HepG2 (cell line): ENCODE results near the gene ZNF771. TPM values are rescaled to one million over a fixed set of nuclear protein-coding genes. Genes with fewer than 3 reads are reported as not detected.

Experiments
- AGO2 ChIP-seq: fragments of 200-400 bp; formaldehyde crosslinking; optimal IDR thresholded peaks from 2 replicates; pipeline ENCODE3; 2017; ENCODE audit warnings: mild to moderate bottlenecking, low read depth, low read length, moderate library complexity
- CTCF ChIP-seq: sonication (generic); formaldehyde crosslinking; IDR thresholded peaks from 2 replicates; pipeline ENCODE4 v1.5.0; 2020; ENCODE audit warnings: mild to moderate bottlenecking, missing genetic modification reagents, moderate library complexity
- HMGXB3 ChIP-seq: sonication (generic); formaldehyde crosslinking; IDR thresholded peaks from 2 replicates; pipeline ENCODE4 v1.4.0; 2020; ENCODE audit warnings: missing genetic modification reagents, borderline replicate concordance
- MAFF ChIP-seq: IDR thresholded peaks from 2 replicates; pipeline ENCODE4 v1.6.1; 2011; ENCODE audit warnings: low read depth, low read length, improper control_type of control experiment
- U2AF2 ChIP-seq: fragments of 200-400 bp; formaldehyde crosslinking; IDR thresholded peaks from 2 replicates; pipeline ENCODE4 v1.6.1; 2017; ENCODE audit warnings: low read depth, mild to moderate bottlenecking, low read length
- ZBTB21 ChIP-seq: sonication (generic); formaldehyde crosslinking; IDR thresholded peaks from 2 replicates; pipeline ENCODE4 v1.4.0; 2020; ENCODE audit warnings: missing genetic modification reagents
- ZMYM2 ChIP-seq: sonication (generic); formaldehyde crosslinking; IDR thresholded peaks from 2 replicates; pipeline ENCODE4 v1.8.0; 2022; ENCODE audit warnings: mild to moderate bottlenecking, missing genetic modification reagents
- ZNF17 ChIP-seq: sonication (generic); formaldehyde crosslinking; IDR thresholded peaks from 2 replicates; pipeline ENCODE4 v1.5.0; 2020; ENCODE audit warnings: mild to moderate bottlenecking, missing genetic modification reagents
- ZNF264 ChIP-seq: sonication (generic); formaldehyde crosslinking; IDR thresholded peaks from 2 replicates; pipeline ENCODE4 v1.4.0; 2020; ENCODE audit warnings: missing genetic modification reagents
- ZNF318 ChIP-seq: sonication (generic); formaldehyde crosslinking; IDR thresholded peaks from 2 replicates; pipeline ENCODE4 v1.4.0; 2020; ENCODE audit warnings: mild to moderate bottlenecking, missing genetic modification reagents
- ZNF326 ChIP-seq: sonication (generic); formaldehyde crosslinking; IDR thresholded peaks from 2 replicates; pipeline ENCODE4 v1.4.0; 2020; ENCODE audit warnings: missing genetic modification reagents, borderline replicate concordance
- ZNF800 ChIP-seq: sonication (generic); formaldehyde crosslinking; IDR thresholded peaks from 2 replicates; pipeline ENCODE4 v1.4.0; 2020; ENCODE audit warnings: missing genetic modification reagents
- polyA plus RNA-seq, 8 experiments: library from polyadenylated mRNA; depleted of rRNA in 3 of 8; stranded (reverse) in 7 of 8; unstranded in 1 of 8; fragments of >200 nt; fragmentation: Illumina TruSeq in 4 of 8; extraction: Trizol in 4 of 8; gene quantifications; 2 replicates each; pipeline versions ENCODE4 v1.2.1 to v1.2.3, GENCODE V29; 2011 to 2016; ENCODE audit warnings: low read depth in 4 of 8, missing spikeins in 1 of 8, mixed read lengths in 1 of 8; ENCODE audit not compliant: insufficient read depth in 1 of 8
- total RNA-seq, 5 experiments: library from RNA; depleted of rRNA; stranded (reverse); fragments of >200 nt; fragmentation: Illumina TruSeq; extraction: Trizol; gene quantifications; 2 replicates each; pipeline ENCODE4 v1.2.3, GENCODE V29; 2016; ENCODE audit warnings: low read depth in 1 of 5

Gene ZNF771
- total and polyA plus RNA-seq, 2 of the 13 experiments (the other 11 are each of a cell fraction or from before 2014, with no cell fraction given) = 5.0 to 11.8 TPM

- no peak for TF ChIP-seq ZNF318 (CRISPR knock-in tag)
- TF ChIP-seq ZNF17 = no peak
- peak; percentile 75 for TF ChIP-seq CTCF
- no peak for TF ChIP-seq U2AF2
- TF ChIP-seq HMGXB3 = peak; percentile 66; the same call in 1 of the 2 replicates
- TF ChIP-seq AGO2 = no peak
- no peak for TF ChIP-seq ZMYM2 (CRISPR knock-in tag)
- no peak for TF ChIP-seq ZNF326 (CRISPR knock-in tag)
- TF ChIP-seq MAFF = peak; percentile 70
- no peak for TF ChIP-seq ZBTB21 (CRISPR knock-in tag)
- no peak for TF ChIP-seq ZNF800 (CRISPR knock-in tag)
- no peak for TF ChIP-seq ZNF264 (CRISPR knock-in tag)
Measured at GRCh38 chr16:30370456-30371247, 36.8 kb upstream of the ZNF771 start, which contains the start of gene TBC1D10B (continued).
